ENCODE results near the gene DUT.

The DUT gene

DNA sequence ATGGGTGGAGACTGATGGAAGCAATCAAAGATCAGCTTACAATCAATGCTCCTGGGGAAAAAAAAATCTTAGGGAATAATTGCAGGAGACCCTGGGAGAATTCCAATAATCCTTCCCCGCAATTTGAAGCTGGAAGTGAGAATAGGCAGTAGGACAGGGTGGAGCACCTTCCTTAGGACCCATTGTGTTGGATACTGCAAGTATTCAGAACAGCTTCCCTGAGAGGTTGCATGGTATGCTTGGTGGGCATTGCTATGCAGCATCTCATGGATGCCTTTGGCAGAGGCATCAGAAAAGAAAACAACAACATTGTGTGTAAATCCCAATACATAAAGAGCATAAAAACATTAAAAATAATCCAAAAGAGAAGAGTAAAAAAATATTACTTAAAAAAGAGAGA lies 24.6 kb upstream of the DUT start:
- Histone ChIP-seq H3K4me1 (ENCODE audit: control insufficient read depth in 1 of 2, insufficient read depth in 1 of 2, low read depth in 1 of 2, low read length in 1 of 2) (no peaks in the 10 kb centered on the region), H3K36me3 (no peaks in the 10 kb centered on the region), H3K9me3 (no peaks in the 10 kb centered on the region), H3K27me3 (no peaks in the 10 kb centered on the region), H3K4me3 (ENCODE audit: low read depth in 1 of 2, low read length in 1 of 2) (no peak overlapping the region), H3K27ac (no peak overlapping the region)
- TF ChIP-seq, protein P1, sequence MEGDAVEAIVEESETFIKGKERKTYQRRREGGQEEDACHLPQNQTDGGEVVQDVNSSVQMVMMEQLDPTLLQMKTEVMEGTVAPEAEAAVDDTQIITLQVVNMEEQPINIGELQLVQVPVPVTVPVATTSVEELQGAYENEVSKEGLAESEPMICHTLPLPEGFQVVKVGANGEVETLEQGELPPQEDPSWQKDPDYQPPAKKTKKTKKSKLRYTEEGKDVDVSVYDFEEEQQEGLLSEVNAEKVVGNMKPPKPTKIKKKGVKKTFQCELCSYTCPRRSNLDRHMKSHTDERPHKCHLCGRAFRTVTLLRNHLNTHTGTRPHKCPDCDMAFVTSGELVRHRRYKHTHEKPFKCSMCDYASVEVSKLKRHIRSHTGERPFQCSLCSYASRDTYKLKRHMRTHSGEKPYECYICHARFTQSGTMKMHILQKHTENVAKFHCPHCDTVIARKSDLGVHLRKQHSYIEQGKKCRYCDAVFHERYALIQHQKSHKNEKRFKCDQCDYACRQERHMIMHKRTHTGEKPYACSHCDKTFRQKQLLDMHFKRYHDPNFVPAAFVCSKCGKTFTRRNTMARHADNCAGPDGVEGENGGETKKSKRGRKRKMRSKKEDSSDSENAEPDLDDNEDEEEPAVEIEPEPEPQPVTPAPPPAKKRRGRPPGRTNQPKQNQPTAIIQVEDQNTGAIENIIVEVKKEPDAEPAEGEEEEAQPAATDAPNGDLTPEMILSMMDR (IDR thresholded peaks at IDR 0.05): no peak

DNA sequence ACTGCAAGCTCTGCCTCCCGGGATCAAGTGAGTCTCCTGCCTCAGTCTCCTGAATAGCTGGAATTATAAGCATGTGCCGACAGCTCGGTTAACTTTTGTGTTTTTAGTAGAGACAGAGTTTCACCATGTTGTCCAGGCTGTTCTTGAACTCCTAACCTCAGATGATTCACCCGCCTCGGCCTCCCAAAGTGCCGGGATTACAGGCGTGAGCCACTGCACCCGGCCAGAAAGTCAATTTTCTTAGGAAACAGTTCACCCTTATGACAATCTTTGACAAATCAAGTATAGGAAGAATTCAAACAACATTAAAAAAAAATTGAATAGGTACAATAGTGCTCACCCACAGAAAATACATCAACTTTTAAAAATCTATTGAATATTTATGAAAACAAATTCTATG lies 23.6 kb upstream of the DUT start:
- TF ChIP-seq, protein P1 (IDR thresholded peaks at IDR 0.05): no peak
- Histone ChIP-seq H3K9me3 (no peaks in the 10 kb centered on the region), H3K4me1 (ENCODE audit: control insufficient read depth in 1 of 2, insufficient read depth in 1 of 2, low read depth in 1 of 2, low read length in 1 of 2) (peaks cover 0 to 5% of the 10 kb centered on the region in 2 experiments), H3K27ac (no peak overlapping the region), H3K27me3 (no peaks in the 10 kb centered on the region), H3K4me3 (ENCODE audit: low read depth in 1 of 2, low read length in 1 of 2) (no peak overlapping the region), H3K36me3 (no peaks in the 10 kb centered on the region)

DNA sequence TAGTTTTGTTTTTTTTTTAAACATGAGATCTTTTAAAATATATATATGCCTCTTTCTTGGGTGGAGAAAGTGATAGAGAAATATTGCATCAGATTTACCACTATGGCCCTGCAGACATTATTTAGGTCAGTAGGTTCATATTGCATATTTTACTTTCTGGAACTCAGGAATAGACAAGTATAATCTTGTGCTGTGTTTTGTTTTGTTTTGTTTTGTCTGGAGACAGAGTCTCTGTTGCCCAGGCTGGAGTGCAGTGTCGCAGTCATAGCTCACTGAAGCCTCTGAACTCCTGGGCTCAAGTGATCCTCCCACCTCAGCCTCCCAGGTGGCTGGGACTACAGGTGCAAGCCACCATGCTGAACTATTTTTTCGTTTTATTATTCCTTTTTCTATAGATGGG lies 21.5 kb upstream of the DUT start:
- TF ChIP-seq, protein P1 (IDR thresholded peaks at IDR 0.05): no peak
- H3K4me3 ChIP-seq (ENCODE audit: low read depth in 1 of 2, low read length in 1 of 2): no peak overlapping the region
- no peaks in the 10 kb centered on the region for H3K9me3 ChIP-seq
- no peak overlapping the region for H3K27ac ChIP-seq
- no peaks in the 10 kb centered on the region for H3K36me3 ChIP-seq
- no peaks in the 10 kb centered on the region for H3K27me3 ChIP-seq
- H3K4me1 ChIP-seq (ENCODE audit: control insufficient read depth in 1 of 2, insufficient read depth in 1 of 2, low read depth in 1 of 2, low read length in 1 of 2): peaks cover 9 to 13% of the 10 kb centered on the region in 2 experiments

DNA sequence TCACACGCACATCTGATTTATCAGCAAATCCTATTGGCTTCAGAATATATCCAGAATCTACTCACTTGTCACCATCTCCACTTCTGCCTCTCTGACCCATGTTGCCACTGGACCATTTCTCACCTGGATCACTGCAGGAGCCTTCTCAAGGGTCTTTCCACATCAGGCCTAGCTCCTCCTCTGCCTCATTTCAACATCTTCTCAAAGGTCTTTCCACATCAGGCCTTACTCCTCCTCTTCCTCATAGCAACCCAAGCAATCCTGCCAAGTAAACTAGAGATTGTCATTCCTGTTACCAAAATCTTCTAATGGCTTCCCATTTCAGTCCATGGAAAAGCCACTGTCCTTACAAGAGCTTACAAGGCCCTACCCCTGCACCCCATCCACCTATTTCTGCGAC lies 18.0 kb upstream of the DUT start:
- no peaks in the 10 kb centered on the region for H3K27me3 ChIP-seq
- H3K9me3 ChIP-seq: no peaks in the 10 kb centered on the region
- peaks cover 13 to 22% of the 10 kb centered on the region in 2 experiments for H3K4me1 ChIP-seq (ENCODE audit: control insufficient read depth in 1 of 2, insufficient read depth in 1 of 2, low read depth in 1 of 2, low read length in 1 of 2)
- TF ChIP-seq, protein P1 (IDR thresholded peaks at IDR 0.05): no peak
- H3K36me3 ChIP-seq: no peaks in the 10 kb centered on the region
- peak overlapping the region; percentile 4 to 55 for H3K4me3 ChIP-seq (ENCODE audit: low read depth in 1 of 2, low read length in 1 of 2)
- peak overlapping the region; percentile 88 for H3K27ac ChIP-seq

DNA sequence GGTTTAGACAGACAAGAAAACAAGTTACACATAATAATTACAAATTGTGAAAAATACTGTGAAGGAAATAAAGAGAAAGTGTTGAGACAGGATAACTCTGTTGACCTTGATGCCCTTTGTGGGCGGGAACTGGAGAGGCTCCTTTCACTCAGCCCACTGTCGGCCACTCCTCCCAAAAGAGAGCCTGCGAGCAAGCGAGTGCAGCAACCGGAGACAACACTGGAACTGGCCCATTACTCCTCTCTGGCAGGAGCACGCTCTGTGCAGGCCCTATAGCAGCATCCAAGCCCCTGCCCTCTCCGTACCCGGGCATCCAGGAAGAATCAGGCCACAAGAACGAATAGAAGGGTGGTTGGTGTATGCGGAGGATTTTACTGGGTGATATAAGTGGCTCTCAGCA lies 16.2 kb upstream of the DUT start:
- Histone ChIP-seq H3K27me3 (peaks cover 4% of the 10 kb centered on the region), H3K36me3 (no peaks in the 10 kb centered on the region), H3K4me3 (ENCODE audit: low read depth in 1 of 2, low read length in 1 of 2) (peak overlapping the region in 1 of 2 experiments; percentile 55), H3K4me1 (ENCODE audit: control insufficient read depth in 1 of 2, insufficient read depth in 1 of 2, low read depth in 1 of 2, low read length in 1 of 2) (peaks cover 13 to 32% of the 10 kb centered on the region in 2 experiments), H3K27ac (peak overlapping the region; percentile 88), H3K9me3 (no peaks in the 10 kb centered on the region)
- TF ChIP-seq, protein P1 (IDR thresholded peaks at IDR 0.05): no peak

DNA sequence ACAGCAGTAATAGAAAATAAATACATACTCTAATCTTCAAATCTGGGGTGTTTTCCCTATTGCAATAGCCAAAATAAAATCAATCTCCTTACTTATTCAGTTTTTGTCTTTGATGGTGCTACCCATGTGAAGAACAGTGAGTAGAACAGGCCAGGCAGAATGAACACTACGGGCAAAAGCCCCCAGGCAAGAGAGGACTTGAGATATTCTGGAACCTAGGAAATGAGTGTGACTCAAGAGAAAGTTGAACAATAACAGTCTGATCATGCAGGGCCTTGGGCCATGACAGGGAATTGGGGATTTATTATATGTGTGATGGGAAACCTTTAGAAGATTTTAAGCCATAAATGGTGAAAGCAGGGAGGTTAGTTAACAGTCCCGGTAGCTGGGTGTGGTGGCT lies 14.0 kb upstream of the DUT start:
- H3K4me1 ChIP-seq (ENCODE audit: control insufficient read depth in 1 of 2, insufficient read depth in 1 of 2, low read depth in 1 of 2, low read length in 1 of 2): peaks cover 11 to 32% of the 10 kb centered on the region in 2 experiments
- H3K36me3 ChIP-seq: no peaks in the 10 kb centered on the region
- TF ChIP-seq, protein P1 (IDR thresholded peaks at IDR 0.05): no peak
- peak overlapping the region; percentile 78 for H3K27ac ChIP-seq
- no peaks in the 10 kb centered on the region for H3K9me3 ChIP-seq
- peak overlapping the region in 1 of 2 experiments; percentile 43 for H3K4me3 ChIP-seq (ENCODE audit: low read depth in 1 of 2, low read length in 1 of 2)
- peaks cover 4% of the 10 kb centered on the region for H3K27me3 ChIP-seq

All from neutrophil (primary cell).